ENCODE measurements around the gene C19orf44. TPM values are rescaled to one million over a fixed set of nuclear protein-coding genes. Genes with fewer than 3 reads are reported as not detected.
A peak's percentile ranks its signal among the peaks of the same experiment; 100 is the strongest.
"Not testable (repeated sequence)": the region's sequence is repeated elsewhere in the genome, so short reads cannot be mapped to it uniquely, and the experiment has no call there.

The C19orf44 gene
- total RNA-seq, 1 donor from 2014 or later = 6.4 TPM

DNA sequence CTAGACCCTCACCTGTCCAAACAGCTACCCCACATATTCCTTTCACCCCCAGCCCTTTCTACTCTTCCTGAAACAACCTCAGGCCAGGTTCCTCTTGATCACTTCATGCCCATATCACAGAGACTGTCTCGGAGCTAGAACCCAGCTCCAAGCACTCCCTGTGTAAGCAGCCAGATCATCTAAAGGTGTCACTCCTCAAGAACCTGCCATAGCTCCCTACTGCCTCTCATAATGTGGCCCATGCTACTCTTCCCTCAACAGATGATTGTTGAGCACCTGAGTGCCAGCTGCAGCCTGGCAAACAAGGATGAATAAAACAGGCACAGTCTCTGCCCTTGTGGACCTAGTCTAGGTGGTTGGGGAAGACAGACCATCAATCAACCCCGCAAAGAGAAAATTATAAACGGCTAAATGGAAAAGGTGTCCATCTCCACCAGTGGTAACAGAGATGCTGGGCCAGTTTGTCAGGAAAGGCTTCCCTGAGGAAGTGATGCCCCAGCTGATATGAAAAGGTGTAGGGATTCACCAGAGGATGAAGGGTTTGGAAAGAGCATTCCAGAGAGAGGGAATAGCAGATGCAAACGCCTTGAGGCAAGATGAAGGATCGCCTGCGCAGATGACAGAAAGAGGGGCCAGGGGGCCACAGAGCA, 32.7 kb upstream of the C19orf44 start:
- no peak overlapping the region for H3K4me3 Mint-ChIP-seq
- TF ChIP-seq, protein P1, sequence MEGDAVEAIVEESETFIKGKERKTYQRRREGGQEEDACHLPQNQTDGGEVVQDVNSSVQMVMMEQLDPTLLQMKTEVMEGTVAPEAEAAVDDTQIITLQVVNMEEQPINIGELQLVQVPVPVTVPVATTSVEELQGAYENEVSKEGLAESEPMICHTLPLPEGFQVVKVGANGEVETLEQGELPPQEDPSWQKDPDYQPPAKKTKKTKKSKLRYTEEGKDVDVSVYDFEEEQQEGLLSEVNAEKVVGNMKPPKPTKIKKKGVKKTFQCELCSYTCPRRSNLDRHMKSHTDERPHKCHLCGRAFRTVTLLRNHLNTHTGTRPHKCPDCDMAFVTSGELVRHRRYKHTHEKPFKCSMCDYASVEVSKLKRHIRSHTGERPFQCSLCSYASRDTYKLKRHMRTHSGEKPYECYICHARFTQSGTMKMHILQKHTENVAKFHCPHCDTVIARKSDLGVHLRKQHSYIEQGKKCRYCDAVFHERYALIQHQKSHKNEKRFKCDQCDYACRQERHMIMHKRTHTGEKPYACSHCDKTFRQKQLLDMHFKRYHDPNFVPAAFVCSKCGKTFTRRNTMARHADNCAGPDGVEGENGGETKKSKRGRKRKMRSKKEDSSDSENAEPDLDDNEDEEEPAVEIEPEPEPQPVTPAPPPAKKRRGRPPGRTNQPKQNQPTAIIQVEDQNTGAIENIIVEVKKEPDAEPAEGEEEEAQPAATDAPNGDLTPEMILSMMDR (IDR thresholded peaks at IDR 0.05; ENCODE audit: unreplicated experiment) = no peak
- H3K4me1 Mint-ChIP-seq = peaks cover 21% of the 10 kb centered on the region
- no peaks in the 10 kb centered on the region for H3K9me3 Mint-ChIP-seq
- H3K27me3 Mint-ChIP-seq (ENCODE audit: low read depth) = no peaks in the 10 kb centered on the region
- peak overlapping the region; percentile 19 for H3K27ac Mint-ChIP-seq
- H3K36me3 Mint-ChIP-seq = peaks cover 1% of the 10 kb centered on the region
- no peak for DNase-seq (ENCODE audit: low spot score in 2 of 2, unreplicated experiment in 2 of 2)

DNA sequence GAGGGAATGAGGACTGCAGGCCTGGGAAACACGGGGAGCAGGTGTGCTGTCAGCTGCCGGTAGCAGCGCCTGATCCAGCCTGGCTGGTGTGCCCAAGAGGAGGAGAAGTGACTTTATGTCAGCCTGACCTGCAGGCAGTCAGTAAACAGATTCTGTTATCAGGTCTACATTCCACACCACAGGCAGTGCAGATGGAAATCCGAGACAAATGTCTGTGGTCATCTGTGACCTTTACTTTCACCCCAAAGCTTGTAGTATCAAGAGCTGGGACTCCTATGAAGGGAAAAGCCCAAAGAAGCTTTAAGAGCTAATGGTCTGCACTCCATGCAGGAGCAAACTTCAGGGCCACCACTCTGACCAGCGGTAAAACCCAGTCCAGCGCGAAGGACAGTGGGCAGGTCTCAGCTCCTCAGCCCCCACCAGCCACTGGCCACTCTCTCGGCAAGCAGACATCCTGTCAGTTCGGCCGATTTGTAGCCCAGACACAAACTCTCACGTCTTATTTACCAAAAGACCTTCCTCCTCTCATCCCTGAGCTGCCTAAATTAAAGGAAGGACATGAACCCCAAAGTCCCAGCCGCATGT, 32.1 kb upstream of the C19orf44 start:
- Mint-ChIP-seq H3K27me3 (ENCODE audit: low read depth) (no peaks in the 10 kb centered on the region), H3K4me1 (peaks cover 24% of the 10 kb centered on the region), H3K9me3 (no peaks in the 10 kb centered on the region), H3K4me3 (no peak overlapping the region), H3K27ac (peak overlapping the region; percentile 19), H3K36me3 (peaks cover 1% of the 10 kb centered on the region)
- TF ChIP-seq, protein P1 (IDR thresholded peaks at IDR 0.05; ENCODE audit: unreplicated experiment) = no peak
- no peak for DNase-seq (ENCODE audit: low spot score in 2 of 2, unreplicated experiment in 2 of 2)

DNA sequence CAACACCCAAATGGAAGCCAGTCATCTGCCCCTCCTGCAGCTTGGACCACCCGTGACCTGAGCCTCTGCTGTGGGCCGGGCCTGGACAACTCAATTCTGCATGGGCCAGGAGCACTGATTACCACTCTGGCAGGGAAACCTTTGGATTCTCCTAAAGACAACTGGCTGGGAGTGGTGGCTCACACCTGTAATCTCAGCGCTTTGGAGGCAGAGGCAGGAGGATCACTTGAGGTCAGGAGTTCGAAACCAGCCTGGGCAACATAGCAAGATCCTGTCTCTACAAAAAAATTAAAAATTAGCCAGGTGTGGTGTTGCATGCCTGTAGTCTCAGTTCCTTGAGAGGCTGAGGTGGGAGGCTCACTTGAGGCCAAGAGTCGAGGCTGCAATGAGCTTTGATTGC, 31.0 kb upstream of the C19orf44 start:
- Mint-ChIP-seq H3K4me1 (peaks cover 32% of the 10 kb centered on the region), H3K9me3 (no peaks in the 10 kb centered on the region), H3K36me3 (peaks cover 1% of the 10 kb centered on the region), H3K4me3 (no peak overlapping the region), H3K27ac (no peak overlapping the region), H3K27me3 (ENCODE audit: low read depth) (no peaks in the 10 kb centered on the region)
- TF ChIP-seq, protein P1 (IDR thresholded peaks at IDR 0.05; ENCODE audit: unreplicated experiment) = no peak
- DNase-seq (ENCODE audit: low spot score in 2 of 2, unreplicated experiment in 2 of 2) = no peak

DNA sequence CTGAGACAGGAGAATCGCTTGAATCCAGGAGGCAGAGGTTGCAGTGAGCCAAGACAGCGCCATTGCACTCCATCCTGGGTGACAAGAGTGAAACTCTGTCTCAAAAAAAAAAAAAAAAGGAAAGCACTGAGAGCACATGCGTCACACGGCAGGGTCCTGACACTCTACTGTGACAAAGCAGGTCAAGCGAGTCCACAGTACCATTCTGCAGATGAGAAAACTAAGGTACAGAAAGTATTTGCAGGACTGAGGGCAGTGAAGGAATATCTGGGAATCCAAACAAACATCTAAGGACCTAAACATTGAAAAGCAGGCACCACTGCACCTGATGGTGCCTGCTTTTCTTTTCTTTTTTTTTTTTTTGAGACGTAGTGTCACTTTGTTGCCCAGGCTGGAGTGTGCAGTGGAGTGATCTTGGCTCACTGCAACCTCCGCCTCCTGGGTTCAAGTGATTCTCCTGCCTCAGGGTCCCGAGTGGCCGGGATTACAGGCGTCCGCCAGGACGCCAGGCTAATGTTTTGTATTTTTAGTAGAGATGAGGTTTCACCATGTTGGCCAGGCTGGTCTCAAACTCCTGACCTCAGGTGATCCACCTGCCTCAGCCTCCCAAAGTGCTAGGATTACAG, 29.3 kb upstream of the C19orf44 start:
- H3K27ac Mint-ChIP-seq = not testable (repeated sequence)
- H3K4me1 Mint-ChIP-seq = peaks cover 42% of the 10 kb centered on the region

DNA sequence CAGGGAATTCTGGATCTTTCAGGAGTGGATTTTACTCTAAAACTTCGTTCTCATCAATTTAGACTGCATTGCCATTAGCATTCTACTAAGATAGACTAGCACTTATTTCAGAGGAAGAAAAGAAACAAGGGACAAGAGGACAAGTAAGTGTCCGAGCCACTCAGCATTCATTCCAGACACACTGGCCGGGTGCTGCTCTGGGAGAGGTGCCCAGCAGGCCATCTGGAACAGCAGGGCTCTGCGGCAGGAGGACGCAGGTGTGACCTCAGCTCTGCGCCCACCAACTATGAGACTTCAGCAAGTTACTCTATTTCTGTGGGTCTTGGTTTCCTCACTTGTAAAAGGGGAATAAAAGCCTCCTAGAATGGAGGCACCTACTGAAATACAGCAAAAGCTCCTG, 28.6 kb upstream of the C19orf44 start:
- H3K27ac Mint-ChIP-seq = peak overlapping the region; percentile 26
- DNase-seq (ENCODE audit: low spot score in 2 of 2, unreplicated experiment in 2 of 2) = no peak
- TF ChIP-seq, protein P1 (IDR thresholded peaks at IDR 0.05; ENCODE audit: unreplicated experiment) = no peak
- no peaks in the 10 kb centered on the region for H3K27me3 Mint-ChIP-seq (ENCODE audit: low read depth)
- peaks cover 42% of the 10 kb centered on the region for H3K4me1 Mint-ChIP-seq
- H3K36me3 Mint-ChIP-seq = peaks cover 1% of the 10 kb centered on the region
- no peaks in the 10 kb centered on the region for H3K9me3 Mint-ChIP-seq
- no peak overlapping the region for H3K4me3 Mint-ChIP-seq

More for the DNA sequence above, 29.3 kb upstream of the C19orf44 start:
- not testable (repeated sequence) for H3K27me3 Mint-ChIP-seq (ENCODE audit: low read depth); H3K36me3 Mint-ChIP-seq; DNase-seq (ENCODE audit: low spot score in 2 of 2, unreplicated experiment in 2 of 2); H3K4me3 Mint-ChIP-seq; H3K9me3 Mint-ChIP-seq

DNA sequence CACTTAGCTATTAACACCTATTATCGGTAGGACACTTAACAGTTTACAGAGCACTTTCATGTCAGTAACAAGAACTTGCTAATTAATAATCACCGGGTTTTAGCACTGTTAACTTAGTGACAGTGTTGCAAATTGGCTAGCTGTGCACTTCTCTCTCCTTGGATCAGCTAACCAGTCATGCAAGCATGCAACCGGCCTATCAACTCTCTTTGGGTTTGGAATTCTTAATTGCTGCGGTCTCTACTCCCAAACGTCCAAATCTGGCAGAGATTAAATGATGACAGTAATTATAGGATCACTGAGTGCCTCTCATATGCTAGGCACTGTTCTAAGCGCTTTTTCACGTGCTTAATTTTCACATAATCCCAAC, 25.7 kb upstream of the C19orf44 start:
- Mint-ChIP-seq H3K27ac (peak overlapping the region; percentile 91), H3K27me3 (ENCODE audit: low read depth) (no peaks in the 10 kb centered on the region)

More for the DNA sequence above, 25.7 kb upstream of the C19orf44 start:
- Mint-ChIP-seq H3K4me3 (peak overlapping the region; percentile 86), H3K9me3 (no peaks in the 10 kb centered on the region), H3K4me1 (peaks cover 29% of the 10 kb centered on the region), H3K36me3 (no peaks in the 10 kb centered on the region)
- no peak for DNase-seq (ENCODE audit: low spot score in 2 of 2, unreplicated experiment in 2 of 2)
- TF ChIP-seq, protein P1 (IDR thresholded peaks at IDR 0.05; ENCODE audit: unreplicated experiment) = no peak
